Measurements from ENCODE around the gene GNPTAB. TPM values are rescaled to one million over a fixed set of nuclear protein-coding genes. Genes with fewer than 3 reads are reported as not detected.

Gene GNPTAB
- total and polyA plus RNA-seq, 2 of the 8 experiments (the other 6 are each of a cell fraction or from before 2014, with no cell fraction given) = 21.5 to 51.3 TPM

- Histone ChIP-seq H2AK5ac (ENCODE audit: low read depth, low read length) (no peak overlapping the region), H3K4me3 (ENCODE audit: extremely low read depth in 1 of 4, insufficient read depth in 2 of 4, low read depth in 3 of 4, low read length in 4 of 4) (no peak overlapping the region), H3K23ac (ENCODE audit: insufficient read length) (no peak overlapping the region), H4K5ac (ENCODE audit: insufficient read length, low read depth, low read length) (no peak overlapping the region), H3K23me2 (ENCODE audit: low read depth, low read length) (peaks cover 10% of the 10 kb centered on the region; the same call in 1 of the 2 replicates), H4K91ac (replicated peaks; ENCODE audit: insufficient read length, low read length) (no peak overlapping the region), H2BK5ac (ENCODE audit: low read depth, low read length) (no peak overlapping the region), H3K9me3 (ENCODE audit: insufficient read depth in 2 of 2, low read depth in 1 of 2, low read length in 1 of 2) (no peaks in the 10 kb centered on the region), H3K79me1 (ENCODE audit: low read depth, low read length) (no peaks in the 10 kb centered on the region), H2AFZ (ENCODE audit: low read length) (no peak overlapping the region), H4K20me1 (replicated peaks in 1 of 2; ENCODE audit: control insufficient read depth in 1 of 2, insufficient read depth in 2 of 2, low read length in 2 of 2) (no peaks in the 10 kb centered on the region), H3K14ac (ENCODE audit: insufficient read length) (no peak overlapping the region), H4K8ac (ENCODE audit: extremely low read depth, insufficient read depth, low read length) (no peak overlapping the region), H3K36me3 (ENCODE audit: control insufficient read depth in 2 of 4, insufficient read depth in 4 of 4, low read length in 3 of 4) (no peaks in the 10 kb centered on the region), H3K27me3 (replicated peaks in 1 of 4; ENCODE audit: control insufficient read depth in 3 of 4, extremely low read depth in 1 of 4, insufficient read depth in 3 of 4, low read length in 3 of 4) (peaks cover 0 to 16% (median 8%) of the 10 kb centered on the region in 4 experiments; a peak in 4 of 7 replicates), H3K27ac (ENCODE audit: low read depth, low read length) (no peak overlapping the region), H3K4me2 (ENCODE audit: insufficient read depth in 1 of 2, low read depth in 2 of 2, low read length in 2 of 2) (no peak overlapping the region), H2BK15ac (ENCODE audit: low read length) (no peak overlapping the region), H3K56ac (replicated peaks; ENCODE audit: insufficient read length, low read depth, low read length) (no peak overlapping the region), H3K4me1 (replicated peaks in 1 of 4; ENCODE audit: control insufficient read depth in 3 of 4, insufficient read depth in 4 of 4, low read length in 3 of 4) (peaks cover 0 to 5% (median under 1%) of the 10 kb centered on the region in 4 experiments; a peak in 2 of 7 replicates), H2BK20ac (ENCODE audit: low read length) (no peak overlapping the region), H3K18ac (ENCODE audit: extremely low read depth, low read length) (no peak overlapping the region), H3K9ac (replicated peaks in 1 of 4; ENCODE audit: extremely low read depth in 1 of 4, low read depth in 3 of 4, low read length in 3 of 4) (no peak overlapping the region), H3K4ac (replicated peaks; ENCODE audit: insufficient read length, low read depth, low read length) (no peak overlapping the region), H2BK120ac (replicated peaks; ENCODE audit: low read depth, low read length) (no peak overlapping the region), H3K79me2 (ENCODE audit: control insufficient read depth in 1 of 2, insufficient read depth in 2 of 2, low read length in 2 of 2) (no peaks in the 10 kb centered on the region), H2BK12ac (ENCODE audit: low read depth, low read length) (no peak overlapping the region)
- ChIA-PET CTCF (ENCODE audit: partially characterized antibody) (interaction anchor here (0.7 to 1.0 kb wide), 3 partner anchors 36 to 70 kb away, joined by 3 to 4 read pairs (median 3); no protein-coding TSS in a partner anchor), POLR2A (ENCODE audit: partially characterized antibody) (interaction anchor here (0.6 to 1.2 kb wide), 2 partner anchors 9 to 496 kb away, joined by 3 to 4 read pairs; no protein-coding TSS in a partner anchor)
- WGBS, 2 experiments (ENCODE audit: extremely low coverage in 1 of 2, insufficient coverage in 1 of 2, insufficient read length in 1 of 2, insufficient replicate concordance in 2 of 2, low coverage in 1 of 2, low lambda C conversion rate in 2 of 2, missing lambda C conversion rate in 1 of 2) = 92% methylated on average over 9 of the region's 9 CpGs; no CpG with 5 or more reads in 1 of the 2 experiments
- DNase-seq (ENCODE audit: low read depth in 1 of 2, low spot score in 2 of 2) (no peak), FAIRE-seq (no peak)
- no peak for TF ChIP-seq EZH2 (IDR thresholded peaks at IDR 0.05; ENCODE audit: low read depth, low read length, severe bottlenecking)
- no peak for TF ChIP-seq GABPA (IDR thresholded peaks at IDR 0.05; ENCODE audit: borderline replicate concordance, insufficient read depth, low read length)
Measured at GRCh38 chr12:101875162-101875561, 44.4 kb upstream of the GNPTAB start.
